H1 (cell line): ENCODE results near the gene PPP1R14B. TPM values are rescaled to one million over a fixed set of nuclear protein-coding genes. Genes with fewer than 3 reads are reported as not detected.

Experiments used
- ATF2 ChIP-seq: IDR thresholded peaks from 2 replicates; pipeline ENCODE4 v1.6.1; 2012; ENCODE audit warnings: low read length, inconsistent platforms
- ATF3 ChIP-seq: IDR thresholded peaks from 2 replicates; pipeline ENCODE4 v1.6.1; 2011; ENCODE audit warnings: low read depth, mild to moderate bottlenecking, low read length; ENCODE audit not compliant: insufficient read depth
- GABPA ChIP-seq: IDR thresholded peaks from 2 replicates; pipeline ENCODE4 v1.6.1; 2011; ENCODE audit warnings: mild to moderate bottlenecking, low read length, moderate library complexity, borderline replicate concordance; ENCODE audit not compliant: insufficient read depth
- GTF2F1 ChIP-seq: IDR thresholded peaks from 2 replicates; pipeline ENCODE4 v1.6.1; 2012; ENCODE audit warnings: low read depth, low read length, improper control_type of control experiment, borderline replicate concordance
- HDAC2 ChIP-seq, 2 experiments: fragments of 300-600 bp in 1 of 2; sonication (generic) in 1 of 2; IDR thresholded peaks; 2 replicates each; pipeline ENCODE4 v1.6.1; 2011 to 2012; ENCODE audit warnings: low read depth in 2 of 2, low read length in 2 of 2, mild to moderate bottlenecking in 2 of 2, moderate library complexity in 2 of 2, borderline replicate concordance in 1 of 2, inconsistent platforms in 1 of 2
- JUND ChIP-seq: IDR thresholded peaks from 2 replicates; pipeline ENCODE4 v1.6.1; 2011; ENCODE audit warnings: mild to moderate bottlenecking, improper control_type of control experiment, low read length
- POLR2A ChIP-seq, 2 experiments: IDR thresholded peaks; 1 replicate in 1 of 2; 2 replicates in 1 of 2; pipeline ENCODE4 v1.6.1; 2011; ENCODE audit warnings: low read depth in 2 of 2, low read length in 2 of 2, mild to moderate bottlenecking in 2 of 2; ENCODE audit errors: control extremely low read depth in 1 of 2
- polyA plus RNA-seq, 7 experiments: library from polyadenylated mRNA; depleted of rRNA in 3 of 7; stranded (reverse) in 5 of 7; unstranded in 2 of 7; fragments of >200 nt in 5 of 7; fragments of 200-250 nt in 2 of 7; gene quantifications; 1 replicate in 5 of 7; 2 replicates in 1 of 7; 4 replicates in 1 of 7; pipeline versions ENCODE4 v1.2.1 to v1.2.3, GENCODE V29; 2011 to 2013; ENCODE audit warnings: missing spikeins in 2 of 7, mixed read lengths in 2 of 7
- total RNA-seq: library from RNA; stranded (reverse); fragmentation: NEBNext Ultra II Directional; extraction: Animal tissue kit (Norgen Biotek cat#: 25700); gene quantifications from 2 replicates; pipeline ENCODE4 v1.2.1, GENCODE V29; 2021

PPP1R14B gene
- total and polyA plus RNA-seq, 2 of the 8 experiments (the other 6 are each of a cell fraction or from before 2014, with no cell fraction given): 265 to 419 TPM

GRCh38 chr11:64249563-64250414, 3.0 kb upstream of the PPP1R14B start (continued):
- TF ChIP-seq POLR2A (IDR thresholded peaks at IDR 0.05; ENCODE audit: control extremely low read depth in 1 of 2, low read depth in 2 of 2, low read length in 2 of 2): peak in 1 of 2 experiments; percentile 40; a peak in 2 of 3 replicates
- no peak for TF ChIP-seq ATF3
- TF ChIP-seq GABPA: no peak
- 0 out of 4 replicates have a peak, but pooled peaks of 1 of the 2 experiments have one; percentile 49 for TF ChIP-seq HDAC2 (IDR thresholded peaks at IDR 0.05; ENCODE audit: borderline replicate concordance in 1 of 2, low read depth in 2 of 2, low read length in 2 of 2)
- TF ChIP-seq GTF2F1: no peak
- no peak for TF ChIP-seq ATF2
- no peak for TF ChIP-seq JUND
- TF ChIP-seq, all 59 proteins: peak for 14
